HUES48 (cell line): Measurements from ENCODE around the gene TCTA.
"Not testable (repeated sequence)": the region's sequence is repeated elsewhere in the genome, so short reads cannot be mapped to it uniquely, and the experiment has no call there.

Experiments used
- H3K27ac ChIP-seq: one replicate; pipeline ENCODE4 v1.7.0; 2013; ENCODE audit warnings: low read depth, low read length, inconsistent platforms
- H3K27me3 ChIP-seq: 2 replicates; pipeline ENCODE4 v1.6.1; 2013; ENCODE audit warnings: mild to moderate bottlenecking, low read length; ENCODE audit not compliant: control insufficient read depth, insufficient read depth
- H3K36me3 ChIP-seq: 2 replicates; pipeline ENCODE4 v1.6.1; 2013; ENCODE audit warnings: low read length; ENCODE audit not compliant: control insufficient read depth, insufficient read depth
- H3K4me1 ChIP-seq: 2 replicates; pipeline ENCODE4 v1.6.1; 2013; ENCODE audit warnings: mild to moderate bottlenecking, low read length; ENCODE audit not compliant: control insufficient read depth, insufficient read depth
- H3K4me3 ChIP-seq: 2 replicates; pipeline ENCODE4 v1.5.1; 2013; ENCODE audit warnings: mild to moderate bottlenecking, low read depth, low read length
- H3K9ac ChIP-seq: 2 replicates; pipeline ENCODE4 v1.6.1; 2013; ENCODE audit warnings: mild to moderate bottlenecking, low read depth, low read length, moderate library complexity
- H3K9me3 ChIP-seq: 2 replicates; pipeline ENCODE4 v1.6.1; 2013; ENCODE audit warnings: low read length; ENCODE audit not compliant: control insufficient read depth, insufficient read depth

TCTA gene

DNA sequence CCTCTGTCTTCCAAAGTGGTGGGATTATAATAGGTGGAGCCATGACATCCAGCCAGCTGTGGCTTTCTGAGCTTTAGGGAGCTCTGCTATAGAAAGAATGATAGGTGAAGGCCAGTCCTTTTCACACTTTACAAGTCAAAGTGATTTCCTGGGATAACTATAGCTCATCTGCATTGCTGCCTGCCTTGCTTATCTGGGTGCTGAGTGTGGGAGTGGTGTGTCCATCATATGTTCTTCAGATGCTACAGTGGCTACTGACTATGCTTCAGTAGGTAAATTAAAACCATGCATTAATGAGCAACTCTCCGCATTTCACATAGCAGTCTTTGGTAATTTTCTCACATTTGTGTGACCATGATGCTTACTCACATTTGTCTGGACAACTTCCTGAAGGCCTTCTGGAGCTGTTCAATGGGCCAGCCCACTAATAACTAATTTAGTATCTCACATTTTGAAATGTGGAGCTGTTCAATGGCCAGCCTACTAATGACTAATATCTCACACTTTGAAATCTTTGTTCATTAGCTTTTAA is 23.9 kb upstream of the TCTA start:
- Histone ChIP-seq H3K27me3 (no peaks in the 10 kb centered on the region), H3K4me1 (no peaks in the 10 kb centered on the region), H3K4me3 (no peak overlapping the region), H3K27ac (no peak overlapping the region), H3K9ac (no peak overlapping the region), H3K36me3 (peaks cover 3% of the 10 kb centered on the region; the same call in 1 of the 2 replicates), H3K9me3 (no peaks in the 10 kb centered on the region)

DNA sequence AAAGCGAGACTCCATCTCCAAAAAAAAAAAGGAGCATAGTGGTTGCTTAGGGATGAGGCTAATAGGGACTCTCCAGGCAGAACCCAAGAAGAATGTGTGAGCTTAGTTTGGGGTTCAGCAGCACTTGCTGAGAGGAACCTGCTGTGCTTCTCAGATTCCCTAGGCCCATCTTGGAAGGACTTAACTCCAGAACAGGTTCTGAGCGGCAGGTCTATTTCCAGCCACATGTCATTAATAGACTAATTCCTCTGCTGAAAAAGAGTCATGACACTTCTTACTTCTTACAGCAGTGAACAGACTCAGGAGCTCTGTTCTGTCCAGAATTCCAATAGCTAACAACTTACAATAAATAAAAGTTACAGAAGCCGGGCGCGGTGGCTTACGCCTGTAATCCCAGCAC is 22.9 kb upstream of the TCTA start:
- Histone ChIP-seq H3K9ac (no peak overlapping the region), H3K36me3 (peaks cover 3% of the 10 kb centered on the region; the same call in 1 of the 2 replicates), H3K4me3 (no peak overlapping the region), H3K4me1 (no peaks in the 10 kb centered on the region), H3K27me3 (no peaks in the 10 kb centered on the region), H3K27ac (no peak overlapping the region), H3K9me3 (no peaks in the 10 kb centered on the region)

DNA sequence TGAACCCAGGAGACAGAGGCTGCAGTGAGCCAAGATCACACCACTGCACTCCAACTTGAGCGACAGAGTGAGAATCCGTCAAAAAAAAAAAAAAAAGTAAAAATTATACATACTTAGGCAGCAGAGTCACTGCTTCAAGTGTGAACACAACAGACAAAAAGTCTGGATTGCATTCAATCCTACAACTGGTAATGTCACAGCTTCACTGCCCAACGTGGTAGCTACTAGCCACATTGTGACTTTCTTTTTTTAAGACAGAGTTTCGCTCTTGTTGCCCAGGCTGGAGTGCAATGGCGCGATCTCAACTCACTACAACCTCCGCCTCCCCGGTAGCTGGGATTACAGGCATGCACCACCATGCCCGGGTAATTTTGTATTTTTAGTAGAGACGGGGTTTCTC is 20.9 kb upstream of the TCTA start:
- H3K27ac ChIP-seq, H3K9ac ChIP-seq, H3K9me3 ChIP-seq, H3K4me3 ChIP-seq, H3K27me3 ChIP-seq, H3K36me3 ChIP-seq, H3K4me1 ChIP-seq: not testable (repeated sequence)

DNA sequence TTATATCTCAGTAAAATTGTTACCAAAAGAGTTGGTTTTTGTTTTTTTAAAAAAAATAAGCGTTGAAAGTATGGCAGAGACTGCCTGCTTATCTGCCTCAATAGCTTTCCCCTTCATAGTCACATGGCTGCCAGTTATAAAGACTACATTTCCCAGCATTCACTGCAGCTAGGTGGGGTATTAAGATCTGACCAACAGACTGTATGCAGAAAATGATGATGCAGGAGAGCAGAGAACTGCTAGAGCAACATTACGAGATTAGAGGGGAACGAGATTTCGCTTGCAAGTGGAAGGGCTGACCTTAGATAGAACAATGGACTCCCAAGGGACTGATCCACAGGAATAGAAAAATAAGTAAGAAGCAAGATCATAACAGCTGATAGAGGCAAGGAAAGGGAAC is 14.8 kb upstream of the TCTA start:
- no peak overlapping the region for H3K27ac ChIP-seq

DNA sequence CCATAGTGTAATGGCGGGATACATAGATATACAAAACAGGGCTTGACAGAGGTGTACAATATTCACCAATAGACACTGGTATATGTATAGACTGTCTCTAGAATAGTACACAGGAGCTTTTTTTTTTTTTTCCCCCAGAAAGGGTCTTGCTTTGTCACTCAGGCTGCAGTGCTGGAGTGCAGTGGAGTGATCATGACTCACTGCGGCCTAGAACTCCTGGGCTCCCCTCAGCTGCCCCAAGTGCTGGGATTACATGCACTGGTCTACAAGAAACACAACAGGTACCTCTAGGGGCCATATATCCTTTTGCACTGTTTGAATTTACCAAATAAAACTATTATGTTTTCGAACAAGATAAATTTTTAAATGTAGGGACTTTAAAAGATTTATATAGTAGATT is 12.8 kb upstream of the TCTA start:
- Histone ChIP-seq H3K9ac (no peak overlapping the region), H3K27ac (no peak overlapping the region), H3K9me3 (no peaks in the 10 kb centered on the region), H3K36me3 (peaks cover 25% of the 10 kb centered on the region), H3K27me3 (no peaks in the 10 kb centered on the region), H3K4me3 (no peak overlapping the region), H3K4me1 (no peaks in the 10 kb centered on the region; the same call in 1 of the 2 replicates)

More for the DNA sequence above, 14.8 kb upstream of the TCTA start:
- no peaks in the 10 kb centered on the region for H3K27me3 ChIP-seq
- no peak overlapping the region for H3K4me3 ChIP-seq
- H3K9me3 ChIP-seq, result no peaks in the 10 kb centered on the region
- H3K36me3 ChIP-seq, result peaks cover 20% of the 10 kb centered on the region
- H3K9ac ChIP-seq, result no peak overlapping the region
- H3K4me1 ChIP-seq, result no peaks in the 10 kb centered on the region; the same call in 1 of the 2 replicates

DNA sequence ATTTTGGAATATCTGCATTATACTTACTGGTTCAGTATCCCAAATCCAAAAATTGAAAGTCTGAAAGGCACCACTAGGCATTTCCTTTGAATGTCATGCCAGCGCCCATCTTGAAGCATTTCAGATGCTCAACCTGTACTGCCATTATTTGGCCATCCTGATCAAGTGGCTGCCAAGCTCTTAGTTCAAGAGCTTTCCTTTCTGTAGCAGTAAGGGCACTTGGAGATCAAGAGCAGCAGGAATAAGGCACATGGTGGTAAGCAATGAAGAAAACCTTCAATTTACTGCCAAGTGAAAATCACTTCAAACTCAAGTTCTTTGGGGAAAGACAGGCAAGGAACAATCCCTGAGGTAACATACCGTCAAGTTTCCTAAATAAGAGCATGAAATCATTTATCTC is 10.5 kb upstream of the TCTA start:
- peaks cover 15% of the 10 kb centered on the region; the same call in 1 of the 2 replicates for H3K36me3 ChIP-seq
- H3K27ac ChIP-seq, result no peak overlapping the region
- H3K9ac ChIP-seq, result no peak overlapping the region
- H3K4me3 ChIP-seq, result no peak overlapping the region
- H3K9me3 ChIP-seq, result no peaks in the 10 kb centered on the region
- no peaks in the 10 kb centered on the region; the same call in 1 of the 2 replicates for H3K4me1 ChIP-seq
- no peaks in the 10 kb centered on the region for H3K27me3 ChIP-seq

DNA sequence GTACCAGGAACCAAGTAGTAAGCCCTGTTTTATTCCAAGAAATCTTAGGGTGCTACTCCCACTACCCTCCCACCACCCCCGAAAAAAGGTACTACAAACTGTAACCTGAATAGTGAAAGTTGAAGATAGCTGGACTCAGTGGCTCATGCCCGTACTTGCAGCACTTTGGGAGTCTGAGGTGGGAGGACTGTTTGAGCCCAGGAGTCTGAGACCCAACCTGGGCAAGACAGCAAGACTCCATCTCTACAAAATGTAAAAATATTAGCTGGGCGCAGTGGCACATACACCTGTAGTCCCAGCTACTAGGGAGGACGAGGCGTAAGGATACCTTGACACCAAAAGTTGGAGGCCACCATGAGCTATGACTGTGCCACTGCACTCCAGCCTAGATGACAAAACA is 8.3 kb upstream of the TCTA start:
- Histone ChIP-seq H3K36me3 (peaks cover 13% of the 10 kb centered on the region; the same call in 1 of the 2 replicates), H3K4me3 (no peak overlapping the region), H3K4me1 (no peaks in the 10 kb centered on the region), H3K9me3 (no peaks in the 10 kb centered on the region), H3K9ac (no peak overlapping the region), H3K27ac (no peak overlapping the region), H3K27me3 (no peaks in the 10 kb centered on the region)

DNA sequence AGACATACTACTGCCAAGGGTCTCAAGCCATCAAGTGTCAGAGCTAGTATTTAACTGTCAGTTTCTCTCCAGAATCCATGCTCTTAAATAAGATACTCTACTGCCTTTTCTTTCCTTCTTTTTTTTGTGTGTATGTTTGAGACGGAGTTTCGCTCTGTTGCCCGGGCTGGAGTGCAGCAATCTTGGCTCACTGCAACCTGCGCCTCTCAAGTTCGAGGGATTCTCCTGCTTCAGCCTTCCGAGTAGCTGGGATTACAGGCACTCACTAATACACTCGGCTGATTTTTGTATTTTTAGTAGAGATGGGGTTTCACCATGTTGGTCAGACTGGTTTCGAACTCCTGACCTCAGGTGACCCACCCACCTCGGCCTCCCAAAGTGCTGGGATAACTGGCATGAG is 6.7 kb upstream of the TCTA start:
- H3K36me3 ChIP-seq, result peaks cover 13% of the 10 kb centered on the region; the same call in 1 of the 2 replicates
- H3K4me3 ChIP-seq, H3K9ac ChIP-seq, H3K27ac ChIP-seq, H3K9me3 ChIP-seq, H3K27me3 ChIP-seq: not testable (repeated sequence)
- H3K4me1 ChIP-seq, result peaks cover 11% of the 10 kb centered on the region; the same call in 1 of the 2 replicates

DNA sequence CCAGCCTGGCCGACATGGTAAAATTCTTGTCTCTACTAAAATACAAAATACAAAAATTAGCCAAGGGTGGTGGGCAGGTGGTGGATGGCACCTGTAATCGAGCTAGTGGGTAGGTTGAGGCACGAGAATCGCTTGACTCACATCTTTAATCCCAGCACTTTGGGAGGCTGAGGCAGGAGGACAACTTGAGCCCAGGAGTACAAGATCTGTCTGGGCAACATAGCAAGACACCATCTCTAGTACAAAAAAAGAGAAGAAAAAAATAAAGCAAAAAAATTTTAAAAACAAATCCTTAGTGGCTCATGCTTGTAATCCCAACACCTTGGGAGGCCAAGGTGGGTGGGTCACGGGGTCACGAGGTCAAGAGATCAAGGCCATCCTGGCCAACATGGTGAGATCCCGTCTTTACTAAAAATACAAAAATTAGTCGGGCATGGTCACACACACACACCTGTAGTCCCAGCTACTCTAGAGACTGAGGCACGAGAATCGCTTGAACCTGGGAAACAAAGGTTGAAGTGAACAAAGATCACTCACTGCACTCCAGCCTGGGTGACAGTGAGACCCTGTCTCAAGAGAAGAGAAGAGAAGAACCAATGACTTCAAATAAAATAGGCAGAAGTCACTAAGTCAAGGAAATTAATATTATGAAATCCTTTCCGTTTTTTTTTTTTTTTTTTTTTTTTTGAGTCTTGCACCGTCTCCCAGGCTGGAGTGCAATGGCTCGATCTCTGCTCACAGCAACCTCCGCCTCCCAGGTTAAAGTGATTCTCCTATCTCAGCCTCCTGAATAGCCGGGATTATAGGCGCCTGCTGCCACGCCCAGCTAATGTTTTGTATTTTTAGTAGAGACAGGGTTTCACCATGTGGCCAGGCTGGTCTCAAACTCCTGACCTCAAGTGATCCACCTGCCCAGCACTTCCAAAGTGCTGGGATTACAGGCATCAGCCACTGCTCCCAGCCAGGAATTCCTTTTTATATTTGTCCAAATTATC is 5.4 kb upstream of the TCTA start:
- Histone ChIP-seq H3K4me3 (no peak overlapping the region), H3K4me1 (peaks cover 11% of the 10 kb centered on the region; the same call in 1 of the 2 replicates), H3K9me3 (no peaks in the 10 kb centered on the region), H3K9ac (no peak overlapping the region), H3K27ac (no peak overlapping the region), H3K27me3 (no peaks in the 10 kb centered on the region), H3K36me3 (peaks cover 8% of the 10 kb centered on the region; the same call in 1 of the 2 replicates)

DNA sequence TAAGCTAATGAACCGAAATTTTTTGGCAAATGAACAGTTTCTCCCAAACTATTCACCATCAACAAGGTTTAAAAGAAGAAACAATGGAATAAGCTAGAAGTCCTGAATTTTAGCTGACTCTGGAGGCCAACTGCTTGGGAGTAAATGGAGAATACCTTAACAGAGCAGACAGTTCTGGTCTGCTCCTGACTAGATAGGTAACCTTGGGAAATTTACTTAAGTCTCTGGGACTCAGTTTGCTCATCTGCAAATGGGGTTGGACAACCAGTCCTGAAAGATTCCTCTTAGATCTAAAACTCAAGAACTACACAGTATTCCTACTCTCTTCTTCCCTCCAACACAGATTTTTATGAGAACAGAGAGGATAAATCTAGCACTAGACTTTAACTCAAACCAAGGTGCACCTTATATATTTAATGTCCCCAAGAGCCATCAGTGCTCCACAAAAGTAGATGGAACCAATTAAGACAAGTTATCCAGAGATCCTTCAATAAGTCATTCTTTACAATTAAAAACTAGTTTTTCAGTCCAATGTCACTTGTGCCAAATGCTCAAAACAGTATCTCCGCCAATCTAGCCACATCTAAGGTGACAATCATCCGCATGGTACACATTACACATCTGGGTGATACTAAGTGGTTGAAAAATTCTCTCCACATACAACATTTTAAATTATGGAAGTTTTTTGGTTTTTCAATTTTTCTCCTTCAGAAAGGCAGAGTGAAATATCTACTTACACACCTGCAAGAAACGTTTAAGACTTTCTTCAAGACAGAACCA is 2.0 kb upstream of the TCTA start:
- H3K9ac ChIP-seq, result peak overlapping the region; percentile 95; the same call in 1 of the 2 replicates
- no peaks in the 10 kb centered on the region for H3K9me3 ChIP-seq
- H3K27ac ChIP-seq, result peak overlapping the region; percentile 7
- peak overlapping the region; percentile 82 for H3K4me3 ChIP-seq
- H3K27me3 ChIP-seq, result no peaks in the 10 kb centered on the region
- H3K36me3 ChIP-seq, result peaks cover 8% of the 10 kb centered on the region; the same call in 1 of the 2 replicates
- peaks cover 11% of the 10 kb centered on the region; the same call in 1 of the 2 replicates for H3K4me1 ChIP-seq
